HuH-7.5 (cell line): ENCODE results near the gene PIAS4.
A peak's percentile ranks its signal among the peaks of the same experiment; 100 is the strongest.

Experiments used
- DNase-seq: peaks from one replicate; pipeline ENCODE4 v3.0.0; 2011; ENCODE audit warnings: low spot score

Gene PIAS4

DNA sequence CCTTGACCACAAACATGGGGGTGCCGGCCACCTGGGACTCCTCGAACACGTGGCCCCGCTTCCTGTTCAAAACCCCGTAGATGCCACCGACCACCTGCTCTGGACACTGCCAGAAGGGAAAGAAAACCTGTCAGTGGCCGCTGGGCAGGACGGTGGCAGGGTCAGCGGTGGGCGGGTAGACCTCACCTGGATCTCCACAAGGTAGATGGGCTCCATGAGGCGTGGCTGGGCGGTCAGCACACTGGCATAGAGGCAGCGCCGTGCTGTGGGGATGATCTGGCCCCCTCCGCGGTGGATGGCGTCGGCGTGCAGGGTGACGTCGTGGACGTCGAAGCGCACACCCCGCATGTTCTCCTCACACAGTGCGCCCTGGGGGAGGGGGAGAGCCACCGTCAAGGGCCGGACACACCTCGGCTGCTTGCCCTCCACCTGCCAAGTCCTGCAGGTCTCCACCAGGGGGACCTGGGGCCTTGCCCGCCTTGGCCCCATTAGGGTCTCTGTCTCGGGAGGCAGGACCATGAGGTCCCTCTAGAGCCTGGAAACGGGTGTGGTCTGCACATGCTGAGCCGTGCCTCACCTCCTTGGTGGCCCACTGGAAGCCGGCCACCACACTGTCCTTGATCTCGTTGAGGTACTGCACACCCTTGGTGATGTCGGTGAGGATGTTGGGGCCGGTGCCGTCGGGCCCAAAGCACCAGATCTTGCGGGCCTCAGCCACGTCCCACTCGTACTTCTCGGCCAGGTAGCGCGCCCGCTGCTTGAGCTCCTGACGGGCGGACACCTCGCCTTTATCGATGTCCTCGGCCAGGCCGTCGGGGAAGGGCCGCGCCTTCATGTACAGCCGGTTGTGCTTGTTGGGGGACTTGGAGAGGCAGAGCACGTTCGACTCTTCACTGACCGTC, 30.0 kb upstream of the PIAS4 start:
- DNase-seq = no peak

DNA sequence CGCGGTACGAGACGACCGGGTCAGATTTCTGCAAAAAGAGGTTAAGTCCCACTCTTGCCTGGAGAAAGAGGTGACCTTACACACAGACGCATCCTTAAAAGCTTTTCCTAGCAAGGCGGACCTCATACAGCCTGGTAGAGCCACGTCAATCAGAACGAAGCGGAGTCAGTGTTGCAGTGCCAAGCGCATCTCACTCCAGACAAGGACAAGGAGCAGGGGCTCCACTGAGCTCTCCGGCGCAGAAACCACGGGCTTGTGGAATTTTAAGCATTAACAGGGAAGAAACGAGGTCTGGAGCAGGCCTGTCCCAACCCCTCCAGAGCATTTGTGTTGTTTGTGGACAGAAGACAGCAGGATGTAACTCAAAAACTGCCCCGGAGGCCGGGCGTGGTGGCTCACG, 29.4 kb upstream of the PIAS4 start:
- DNase-seq = no peak

DNA sequence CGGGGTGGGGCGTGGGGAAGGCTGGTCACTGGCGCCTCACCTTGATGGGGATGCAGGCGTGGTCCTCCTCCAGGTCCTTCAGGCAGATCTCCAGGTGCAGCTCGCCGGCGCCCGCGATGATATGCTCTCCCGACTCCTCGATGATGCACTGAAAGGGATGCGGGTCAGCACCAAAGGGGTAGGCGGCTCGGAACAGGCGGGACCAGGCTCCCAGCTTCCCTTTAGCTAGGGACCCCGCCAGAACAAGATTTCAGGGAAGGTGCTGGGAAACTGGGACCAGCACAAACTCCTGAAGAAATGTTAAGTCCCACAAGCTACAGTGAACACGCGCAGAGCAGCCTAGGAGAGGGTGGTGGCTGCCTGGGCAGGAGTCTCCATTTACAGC, 28.3 kb upstream of the PIAS4 start:
- DNase-seq = no peak

DNA sequence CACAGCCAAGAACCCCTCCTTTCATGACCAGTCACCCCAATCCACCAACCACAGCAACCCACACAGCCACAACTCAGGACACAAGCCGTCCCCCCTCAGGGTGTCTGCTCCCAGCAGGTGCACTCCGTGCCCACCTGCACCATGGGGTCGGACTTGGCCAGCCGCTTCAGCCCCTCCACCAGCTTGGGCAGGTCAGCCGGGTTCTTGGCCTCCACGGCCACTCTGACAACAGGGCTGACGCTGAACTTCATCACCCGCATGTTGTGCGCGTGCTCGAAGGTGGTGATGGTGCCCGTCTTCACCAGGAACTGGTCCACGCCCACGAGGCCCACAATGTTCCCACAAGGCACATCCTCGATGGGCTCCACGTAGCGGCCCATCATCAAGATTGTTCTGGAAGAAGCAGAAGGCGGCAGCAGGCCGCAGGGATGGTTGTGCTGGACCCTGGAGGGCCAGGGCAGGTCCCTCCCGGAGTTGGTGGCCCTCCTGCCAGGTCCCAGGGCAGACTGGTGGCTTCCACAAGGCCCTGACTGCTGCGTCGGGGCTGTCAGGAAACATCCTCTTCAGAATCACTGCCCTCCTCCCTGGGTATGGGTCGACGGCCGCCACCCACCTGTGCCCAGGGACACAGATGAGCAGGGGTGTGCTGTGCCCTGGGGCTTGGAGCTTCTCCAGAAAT, 27.7 kb upstream of the PIAS4 start:
- DNase-seq = no peak

DNA sequence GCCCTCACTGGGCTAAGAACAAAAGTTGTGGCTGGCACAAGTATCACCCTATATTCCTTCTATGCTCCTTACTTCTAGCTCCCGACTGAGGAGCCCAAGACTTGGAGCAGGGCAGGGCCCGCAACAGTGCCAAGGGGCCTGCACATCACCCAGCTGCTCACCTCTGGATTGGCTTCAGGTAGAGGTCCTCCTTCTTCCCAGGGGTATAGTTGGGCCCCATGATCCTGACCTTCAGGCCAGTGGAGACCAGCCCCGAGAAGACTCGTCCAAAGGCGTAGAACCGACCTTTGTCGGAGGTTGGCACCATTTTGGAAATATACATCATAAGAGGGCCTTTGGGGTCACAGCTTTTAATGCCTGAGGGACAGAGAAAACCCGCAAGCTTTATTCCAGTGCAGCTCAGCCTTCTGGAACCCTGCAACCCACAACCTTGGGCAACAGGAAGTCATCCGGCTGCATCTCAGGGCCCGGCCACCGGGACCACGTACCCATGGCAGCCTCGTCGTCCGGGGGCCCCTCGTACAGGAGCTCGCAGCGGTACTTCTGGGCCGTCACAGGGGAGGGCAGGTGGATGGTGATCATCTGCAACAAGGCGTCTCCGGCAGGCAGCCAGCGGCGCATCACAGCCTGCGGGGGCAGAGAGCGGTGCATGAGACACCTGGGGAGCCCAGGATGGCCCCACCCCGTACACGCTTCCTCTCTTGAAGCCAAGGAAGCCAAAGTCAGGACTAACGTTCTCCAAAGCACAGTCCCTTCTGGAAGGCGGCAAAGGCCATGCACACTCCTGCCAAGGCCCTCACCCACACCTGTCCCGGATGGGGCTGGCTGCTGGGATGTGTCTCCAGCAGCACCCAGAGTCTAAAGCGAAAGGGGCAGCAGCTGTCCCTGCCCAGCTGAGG, 26.9 kb upstream of the PIAS4 start:
- no peak for DNase-seq

DNA sequence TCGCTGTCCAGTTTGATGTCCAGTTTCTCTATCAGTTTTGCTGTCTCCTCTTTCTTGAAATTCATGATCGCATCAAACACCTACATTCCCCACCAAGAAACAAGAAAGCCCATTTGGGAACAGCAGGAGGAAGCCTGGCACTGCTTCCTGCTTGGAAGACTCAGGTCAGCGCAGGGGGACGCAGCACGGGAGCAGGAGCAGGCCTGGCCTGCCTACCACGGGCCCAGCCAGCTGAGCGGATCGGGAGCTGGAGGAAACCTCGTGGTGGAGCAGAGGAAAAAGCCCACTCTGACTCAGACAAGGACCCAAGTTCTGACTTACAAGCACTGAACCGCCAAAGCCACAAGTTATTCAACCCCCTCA, 26.2 kb upstream of the PIAS4 start:
- DNase-seq = no peak

DNA sequence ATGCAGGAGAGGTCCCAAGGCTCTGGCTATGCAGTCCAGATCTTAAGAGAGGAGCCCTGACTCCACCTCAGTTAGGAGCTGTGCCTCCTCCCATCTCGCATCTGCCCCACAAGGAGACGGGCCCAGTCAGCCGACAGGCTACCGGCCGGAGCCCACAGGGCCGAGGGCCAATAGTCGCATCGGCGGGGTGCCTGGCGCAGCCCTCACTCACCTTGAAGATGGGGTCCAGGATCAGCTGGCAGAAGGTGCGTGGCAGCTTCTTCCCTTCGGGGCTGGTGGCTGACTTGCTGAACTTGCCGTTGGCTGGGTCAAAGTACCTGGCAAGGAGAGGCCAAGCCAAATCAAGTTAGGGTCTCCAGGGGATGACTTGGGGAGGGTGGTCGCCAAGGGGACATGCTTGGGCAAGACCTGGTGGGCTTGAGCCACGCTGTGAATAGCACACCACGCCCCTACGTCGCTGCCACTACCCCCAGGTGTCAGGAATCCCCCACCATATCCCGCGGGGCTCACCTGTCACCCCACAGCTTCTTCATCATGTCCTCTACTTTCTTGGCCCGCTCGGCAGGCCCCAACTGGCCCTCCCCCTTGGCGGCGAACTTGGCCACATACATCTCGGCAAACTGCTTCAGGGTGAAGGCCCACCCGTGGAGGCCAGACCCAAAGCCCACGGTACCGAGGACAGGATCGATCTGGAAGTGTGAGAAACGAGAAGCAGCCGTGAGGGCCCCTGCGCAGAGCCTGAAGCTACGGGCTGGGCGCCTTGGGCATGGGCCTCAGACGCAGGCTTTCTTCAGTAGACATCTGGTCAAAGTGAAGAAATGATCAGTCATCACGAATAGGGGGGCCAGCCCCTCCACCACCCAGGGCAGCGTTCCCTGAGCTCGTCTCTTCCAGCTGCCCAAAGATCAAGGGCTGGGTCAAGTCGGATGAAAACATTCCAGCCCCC, 25.5 kb upstream of the PIAS4 start:
- DNase-seq = no peak

DNA sequence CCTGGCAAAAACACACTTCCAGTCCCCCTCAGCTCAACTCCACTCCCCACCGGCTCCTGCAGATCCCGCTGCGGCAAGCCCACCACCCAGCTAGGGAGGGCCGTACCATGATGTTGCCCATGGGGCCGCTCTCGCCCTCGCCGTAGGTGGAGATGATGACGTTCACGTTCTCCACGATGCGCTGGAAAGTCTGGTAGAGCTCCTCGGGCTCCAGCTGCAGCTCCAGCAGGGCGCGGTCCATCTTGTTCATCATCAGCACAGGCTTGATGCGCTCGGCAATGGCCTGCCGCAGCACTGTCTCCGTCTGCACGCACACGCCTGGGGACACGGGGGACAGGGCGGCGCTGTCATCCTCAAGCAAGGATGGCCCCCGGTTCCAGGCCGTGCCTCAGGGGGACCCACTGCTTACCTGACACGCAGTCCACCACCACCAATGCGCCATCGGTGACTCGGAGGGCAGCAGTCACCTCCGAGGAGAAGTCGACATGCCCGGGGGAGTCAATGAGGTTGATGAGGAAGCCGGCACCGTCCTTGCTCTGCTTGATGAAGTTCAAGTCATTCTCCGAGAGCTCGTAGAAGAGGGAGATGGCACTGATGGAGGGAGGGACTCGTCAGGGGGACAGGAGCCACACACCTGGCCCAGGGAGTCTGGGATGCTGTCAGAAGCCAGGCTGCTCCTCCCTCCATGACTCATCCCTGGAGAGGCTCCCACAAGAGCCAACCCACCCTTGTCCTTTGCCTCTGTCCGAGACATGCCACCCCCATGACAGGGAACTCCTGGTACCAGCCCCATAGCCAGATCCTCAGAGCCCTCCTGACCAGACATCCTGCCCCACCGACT, 24.6 kb upstream of the PIAS4 start:
- DNase-seq = no peak

DNA sequence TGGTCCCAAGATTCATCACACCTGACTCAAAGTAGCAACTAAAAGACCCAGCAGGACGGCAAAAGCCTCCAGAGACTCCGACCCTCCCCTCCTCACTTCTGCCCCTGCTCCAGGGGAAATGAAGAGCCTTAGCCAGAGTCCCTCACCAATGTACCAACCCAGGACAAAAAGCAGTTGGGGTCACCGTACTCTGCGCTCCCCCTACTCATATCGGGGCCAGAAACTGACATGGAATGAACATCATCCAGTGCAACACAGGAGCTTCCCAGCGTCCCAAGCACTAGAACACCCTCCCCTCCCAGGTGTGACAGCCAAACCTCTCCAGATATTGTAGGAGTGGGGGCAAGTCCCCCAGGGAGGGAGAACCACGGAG, 24.0 kb upstream of the PIAS4 start:
- no peak for DNase-seq

DNA sequence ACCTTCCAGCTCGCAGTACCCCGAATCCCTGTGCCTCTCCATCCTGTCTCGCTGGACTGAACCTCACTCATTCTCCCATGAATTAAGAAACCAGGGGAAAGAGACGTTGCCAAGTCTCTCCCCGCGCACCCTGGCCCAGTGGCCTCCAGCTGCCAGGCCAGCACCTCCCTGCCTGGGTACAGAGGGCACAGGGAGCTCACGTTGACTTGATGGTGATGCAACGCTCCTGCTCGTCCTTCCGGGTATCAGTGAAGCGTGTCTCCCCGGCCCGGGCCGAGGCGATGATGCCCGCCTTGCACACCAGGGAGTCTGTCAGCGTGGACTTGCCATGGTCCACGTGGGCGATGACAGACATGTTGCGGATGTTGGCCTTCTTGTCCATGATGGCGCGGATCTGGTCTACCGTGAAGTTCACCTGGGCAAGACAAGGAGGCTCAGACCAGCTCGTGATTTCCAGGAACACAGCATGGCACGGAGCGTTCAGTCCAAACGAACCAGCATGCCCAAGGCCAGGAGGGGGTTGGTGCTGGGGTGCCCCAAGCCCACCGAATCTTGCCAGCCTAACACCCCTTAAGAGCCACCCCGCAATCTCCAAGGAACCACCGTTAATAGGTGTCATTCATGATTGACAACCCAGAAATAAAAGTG, 23.5 kb upstream of the PIAS4 start:
- no peak for DNase-seq

DNA sequence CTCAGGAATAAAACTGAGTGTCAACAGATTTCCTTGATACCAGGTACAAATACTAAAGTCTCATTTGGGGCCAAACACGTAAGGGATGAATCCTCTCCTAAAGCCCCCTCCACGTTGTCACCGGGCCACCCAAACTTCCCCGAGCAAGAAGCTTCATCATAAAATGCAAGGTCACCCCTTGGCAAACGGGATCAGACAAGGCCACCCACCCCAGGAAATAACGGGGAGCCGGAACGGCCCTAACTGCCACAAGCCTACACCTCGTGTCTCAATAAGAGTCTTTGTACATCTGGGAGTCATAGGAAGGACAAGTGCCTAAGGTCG, 23.0 kb upstream of the PIAS4 start:
- no peak for DNase-seq

DNA sequence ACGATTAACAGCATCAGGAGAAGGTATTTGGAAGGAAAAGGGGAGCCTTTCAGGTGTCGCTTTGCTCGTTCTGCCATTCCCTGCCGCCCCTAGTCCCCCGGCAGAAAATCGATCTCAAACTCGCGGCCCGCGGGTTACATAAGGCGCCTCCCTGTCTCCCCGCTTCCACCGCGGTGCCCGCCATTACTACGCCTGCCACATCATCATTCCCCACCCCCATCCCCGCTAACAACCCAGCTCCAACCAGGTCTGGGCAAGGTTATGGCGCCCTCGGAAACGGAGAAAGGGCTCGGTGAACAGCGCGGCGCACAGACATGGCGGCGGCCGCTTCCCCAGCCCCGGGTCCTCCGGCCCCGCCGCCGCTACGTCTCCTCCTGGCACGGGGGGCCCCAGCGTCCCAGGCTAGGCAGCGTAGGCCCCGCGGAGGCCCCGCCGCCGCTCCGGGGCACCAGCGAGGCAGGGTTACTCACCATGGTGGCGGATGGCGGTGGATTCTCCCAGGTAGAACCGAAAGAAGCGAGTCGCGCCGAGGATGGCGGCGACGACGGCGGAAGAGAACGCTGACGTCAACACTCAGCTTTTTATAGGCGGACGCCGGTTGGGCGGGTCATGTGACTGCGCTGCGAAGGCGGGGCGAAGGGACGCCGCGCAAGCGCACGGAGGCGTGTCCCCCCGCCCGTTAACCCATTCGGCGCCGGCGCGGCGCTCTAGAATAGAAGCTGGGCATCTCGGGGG, 22.5 kb upstream of the PIAS4 start, which contains the start of gene EEF2:
EEF2 (minus strand) TSS at position 556 of the 735 bp plus-strand sequence; CDS start at position 473, 83 bp downstream.
- DNase-seq = peak; percentile 92

DNA sequence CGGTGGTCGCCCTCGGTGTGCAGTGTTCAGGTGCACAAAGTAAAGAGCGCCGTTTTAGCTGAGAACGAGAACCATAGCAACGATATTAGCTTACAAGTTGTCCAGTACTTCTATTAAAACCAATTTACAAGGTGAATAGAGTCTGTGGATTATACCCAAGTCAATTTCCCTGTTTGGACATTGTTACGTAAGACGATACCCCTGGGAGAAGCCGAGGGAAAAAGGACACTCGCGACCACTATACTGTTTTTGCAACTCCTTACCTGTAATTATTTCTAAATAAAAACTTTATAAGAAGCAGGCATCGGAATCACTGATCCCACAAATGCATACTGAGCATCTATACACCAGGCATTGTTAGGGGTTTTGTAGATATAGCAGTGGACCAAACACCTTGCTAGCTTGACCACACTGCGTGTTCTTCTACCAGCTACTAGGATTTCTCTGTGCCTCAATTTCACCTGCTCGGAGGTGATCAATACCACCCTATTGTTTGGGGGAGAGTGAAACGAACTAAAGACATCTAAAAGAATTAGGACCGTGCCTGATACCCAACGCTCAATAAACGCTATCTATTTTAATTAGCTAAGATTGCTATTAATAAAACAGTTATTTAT, 21.8 kb upstream of the PIAS4 start:
- DNase-seq = no peak

DNA sequence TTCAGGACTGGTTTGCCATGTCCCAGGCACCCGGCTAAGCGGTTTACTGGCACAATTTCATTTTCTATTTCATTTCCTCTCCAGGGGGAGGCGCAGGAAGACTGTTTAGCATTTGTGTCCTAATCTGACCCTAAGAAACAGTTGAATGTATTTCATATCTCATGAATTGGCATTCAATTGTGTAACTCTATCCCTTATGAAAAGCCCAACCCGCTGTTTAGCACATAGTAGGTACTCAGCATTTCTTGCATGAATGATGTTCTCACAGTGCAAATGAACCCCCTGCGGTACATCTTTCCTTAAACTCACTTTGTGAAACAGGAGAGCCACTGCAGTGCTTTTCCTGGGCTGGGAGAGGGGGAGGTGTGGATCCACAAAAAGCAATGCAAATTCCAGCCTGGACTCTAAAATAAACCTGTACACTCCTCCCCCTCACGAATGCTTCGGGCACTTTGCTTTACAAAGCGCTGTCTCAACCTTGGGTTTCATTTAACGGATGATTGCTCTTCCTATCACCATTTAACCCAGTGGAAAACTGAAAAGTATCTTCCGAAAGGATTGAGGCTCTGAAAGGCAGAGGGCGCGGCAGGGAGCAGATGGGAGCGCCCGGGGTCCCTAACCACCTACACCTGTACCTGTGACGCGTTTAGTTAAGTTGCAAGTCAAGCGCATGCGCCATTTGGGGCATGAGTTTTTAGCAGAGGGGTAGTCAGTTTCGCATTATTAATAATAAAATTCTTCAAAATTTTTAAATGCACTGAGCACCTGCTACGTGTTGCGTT, 21.1 kb upstream of the PIAS4 start:
- peak; percentile 73 for DNase-seq

DNA sequence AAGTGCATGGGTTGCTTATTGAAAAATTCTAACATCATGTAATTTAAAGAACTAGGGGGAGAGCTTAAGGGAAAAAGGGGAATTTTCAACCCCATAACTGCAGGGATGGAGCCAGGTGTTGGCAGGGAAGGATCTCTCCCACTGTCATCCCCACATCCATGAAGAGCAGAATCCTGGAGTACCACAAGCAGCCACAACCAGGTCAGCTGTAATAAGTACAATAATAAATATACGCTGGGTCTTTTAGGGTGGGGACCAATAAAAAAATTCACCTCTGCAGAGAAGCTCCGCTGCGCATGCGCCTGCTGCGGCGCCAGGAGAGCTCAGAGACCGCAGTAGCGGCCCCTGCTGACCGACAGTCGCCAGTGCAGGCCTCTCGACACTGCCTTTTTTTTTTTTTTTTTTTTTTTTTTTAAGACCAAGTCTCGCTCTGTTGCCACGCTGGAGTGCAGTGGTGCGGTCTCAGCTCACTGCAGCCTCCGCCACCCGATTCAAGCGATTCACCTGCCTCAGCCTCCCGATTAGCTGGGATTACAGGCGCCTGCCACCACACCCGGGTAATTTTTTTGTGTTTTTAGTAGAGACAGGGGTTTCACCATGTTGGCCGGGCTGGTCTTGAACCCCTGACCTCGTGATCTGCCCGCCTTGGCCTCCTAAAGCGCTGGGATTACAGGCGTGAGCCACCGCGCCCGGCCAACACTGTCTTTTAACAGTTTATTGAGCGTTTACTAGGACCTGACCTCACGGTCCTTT, 19.7 kb upstream of the PIAS4 start:
- DNase-seq = peak; percentile 88

DNA sequence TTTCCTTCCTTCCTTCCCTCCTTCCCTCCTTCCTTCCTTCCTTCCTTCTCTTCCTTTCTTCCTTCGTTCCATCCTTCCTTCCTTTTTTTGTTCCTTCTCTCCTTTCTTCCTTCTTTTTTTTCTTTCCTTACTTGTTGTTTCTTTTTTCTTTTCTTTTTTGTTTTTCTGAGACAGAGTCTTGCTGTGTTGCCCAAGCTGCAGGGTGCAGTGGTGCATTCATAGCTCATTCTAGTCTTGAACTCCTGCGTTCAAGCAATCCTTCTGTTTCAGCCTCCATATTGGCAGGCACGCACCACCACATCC, 16.8 kb upstream of the PIAS4 start:
- no peak for DNase-seq

DNA sequence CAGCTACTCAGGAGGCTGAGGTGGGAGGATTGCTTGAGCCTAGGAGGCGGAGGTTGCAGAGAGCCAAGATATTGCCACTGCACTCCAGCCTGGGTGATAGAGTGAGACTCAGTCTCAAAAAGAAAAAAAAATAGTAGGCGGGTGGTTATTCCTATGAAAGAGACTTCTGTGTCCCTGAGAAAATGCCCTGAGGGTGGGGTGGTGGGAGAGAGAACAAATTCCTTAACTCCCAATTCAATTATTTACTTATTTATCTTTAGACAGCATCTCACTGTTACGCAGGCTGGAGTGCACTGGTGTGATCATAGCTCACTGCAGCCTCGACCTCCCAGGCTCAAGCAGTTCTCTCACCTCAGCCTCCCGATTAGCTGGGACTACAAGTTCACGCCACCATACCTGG, 11.9 kb upstream of the PIAS4 start:
- DNase-seq = no peak
